NCI-H748 (cell line): ENCODE measurements around the gene AP2A2.

Source experiments
- DNase-seq: peaks from one replicate; lab custom pipeline; 2025; ENCODE audit not compliant: unreplicated experiment; lab: John Stamatoyannopoulos, UW

Gene AP2A2

DNA sequence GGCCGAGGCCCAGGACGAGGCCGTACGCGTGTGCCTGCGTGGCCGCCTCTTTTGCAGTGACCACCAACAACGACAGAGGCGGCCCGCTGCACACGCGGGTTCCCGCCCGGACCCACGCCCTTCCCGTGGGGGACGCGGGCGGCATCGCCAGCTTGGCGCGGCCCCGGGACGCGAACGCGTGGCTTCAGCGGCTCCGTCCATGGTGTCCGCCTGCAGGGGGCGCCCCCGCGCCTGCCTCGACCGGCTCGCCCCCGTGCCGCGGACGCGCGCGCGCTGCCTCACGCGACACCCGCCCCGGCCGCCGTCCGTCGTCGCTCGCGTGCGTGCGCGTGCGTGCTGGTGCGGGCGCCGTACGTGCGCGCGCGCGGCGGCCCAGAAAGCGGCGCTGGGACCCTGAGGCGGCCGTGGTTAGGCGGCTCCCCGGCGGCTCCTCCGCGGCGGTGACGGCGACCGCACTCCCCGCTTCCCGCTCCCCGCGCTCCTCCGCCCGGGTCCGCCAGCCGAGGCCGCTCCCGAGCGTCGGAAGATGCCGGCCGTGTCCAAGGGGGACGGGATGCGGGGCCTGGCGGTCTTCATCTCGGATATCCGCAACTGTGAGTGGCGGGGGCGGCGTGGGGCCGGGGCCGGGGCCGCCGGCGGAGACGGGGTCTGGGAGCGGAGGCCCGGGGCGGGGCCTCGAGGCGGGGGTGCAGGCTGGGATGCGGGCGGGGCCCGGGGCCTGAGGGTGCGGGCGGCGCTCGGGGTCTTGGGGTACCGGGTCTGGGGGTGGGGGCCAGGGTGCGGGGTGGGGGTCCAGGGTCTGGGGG is at the start of gene AP2A2:
Gene AP2A2, plus strand, starts transcription at position 375 of the 806 bp plus-strand sequence. Its CDS starts 152 bp downstream, at position 527.
- peak; percentile 94 for DNase-seq

DNA sequence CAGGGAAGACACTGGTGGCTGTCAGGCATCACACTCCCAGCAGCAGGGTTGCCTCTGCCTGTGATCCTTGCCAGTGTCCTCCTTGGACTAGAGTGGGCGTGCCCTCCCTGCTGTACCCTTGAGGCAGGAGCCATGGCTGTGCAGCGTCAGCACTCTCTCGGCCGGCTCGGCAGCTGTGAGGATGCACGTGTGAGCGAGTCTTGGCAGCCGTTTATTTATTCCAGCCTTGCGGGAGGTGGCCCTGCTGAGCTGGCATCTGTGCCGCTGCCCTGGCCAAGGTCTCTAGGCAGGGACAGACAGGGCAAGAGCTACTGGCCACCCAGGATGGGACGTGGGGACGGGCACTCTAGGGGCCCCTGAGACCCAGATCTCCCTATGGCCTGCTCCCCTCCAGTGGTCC is 49.1 kb upstream of the AP2A2 start:
- DNase-seq, result no peak

DNA sequence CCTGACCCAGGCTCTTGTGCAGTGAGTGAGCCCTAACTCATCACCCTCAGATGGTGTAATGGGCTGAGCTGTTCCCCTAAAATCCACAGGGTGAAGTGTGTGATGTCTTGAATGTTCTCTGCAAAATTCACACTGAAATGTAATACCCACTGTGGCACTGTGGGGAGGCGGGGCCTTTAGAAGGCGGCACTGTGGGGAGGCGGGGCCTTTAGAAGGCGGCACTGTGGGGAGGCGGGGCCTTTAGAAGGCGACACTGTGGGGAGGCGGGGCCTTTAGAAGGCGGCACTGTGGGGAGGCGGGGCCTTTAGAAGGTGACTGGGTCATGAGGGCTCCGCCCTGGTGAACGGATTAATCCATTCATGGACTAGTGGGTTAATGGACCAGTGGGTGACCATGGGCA is 48.1 kb upstream of the AP2A2 start:
- DNase-seq, result no peak

DNA sequence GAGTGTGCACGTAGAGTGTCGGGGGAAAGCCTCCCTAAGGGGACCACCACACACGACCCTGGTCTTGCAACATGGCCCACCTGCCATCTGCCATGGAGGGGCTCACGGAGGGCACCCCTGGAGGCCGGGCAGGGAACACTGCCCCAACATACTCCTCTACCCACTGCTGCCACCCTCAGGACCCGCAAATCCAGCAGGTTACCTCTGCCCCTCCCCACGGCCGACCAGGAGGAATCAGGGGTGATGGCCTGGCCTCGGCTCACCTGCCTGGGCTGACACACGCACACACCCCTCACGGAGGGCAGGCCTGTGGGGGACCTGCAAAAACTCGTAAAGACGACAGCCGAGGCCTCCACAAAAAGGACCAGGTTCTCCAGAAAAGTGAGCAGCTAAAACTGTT is 45.2 kb upstream of the AP2A2 start:
- DNase-seq, result no peak

DNA sequence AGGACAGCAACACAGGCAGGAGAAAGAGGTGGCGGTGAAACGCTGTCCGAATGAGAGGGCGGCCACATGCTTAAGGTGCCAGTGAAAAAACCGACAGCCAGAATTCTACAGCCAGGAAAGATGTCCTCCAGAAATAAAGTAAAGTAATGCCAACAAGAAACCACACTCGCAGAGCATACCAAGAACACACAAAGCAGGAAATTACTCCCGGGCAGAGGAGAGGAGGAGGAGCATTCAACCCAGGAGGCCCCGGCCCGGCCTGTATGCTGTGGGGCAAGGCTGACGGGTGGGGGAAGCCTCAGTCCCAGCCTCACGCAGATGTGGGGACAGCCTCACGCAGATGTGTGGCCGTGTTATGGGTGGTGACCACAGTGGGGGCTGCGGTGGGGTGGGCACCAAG is 43.1 kb upstream of the AP2A2 start:
- no peak for DNase-seq

DNA sequence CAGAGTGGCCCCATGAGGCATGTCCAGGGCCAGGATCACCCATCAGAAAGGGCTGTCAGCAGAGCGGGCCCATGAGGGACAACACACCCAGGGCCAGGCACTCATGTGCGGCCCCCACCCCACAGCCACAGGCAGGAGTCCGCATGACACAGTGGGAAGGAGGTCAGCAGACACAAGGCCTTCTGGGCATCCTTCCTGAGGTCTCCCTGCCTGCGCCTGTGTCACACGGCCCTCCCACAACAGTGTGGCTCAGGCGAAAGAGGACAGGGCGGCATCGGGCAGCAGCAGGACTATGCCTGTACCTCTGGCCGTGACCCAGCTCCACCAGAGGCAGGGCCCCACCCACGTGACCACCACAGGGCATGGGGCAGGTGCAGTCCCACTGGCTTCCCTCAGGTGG is 42.1 kb upstream of the AP2A2 start:
- DNase-seq, result no peak

DNA sequence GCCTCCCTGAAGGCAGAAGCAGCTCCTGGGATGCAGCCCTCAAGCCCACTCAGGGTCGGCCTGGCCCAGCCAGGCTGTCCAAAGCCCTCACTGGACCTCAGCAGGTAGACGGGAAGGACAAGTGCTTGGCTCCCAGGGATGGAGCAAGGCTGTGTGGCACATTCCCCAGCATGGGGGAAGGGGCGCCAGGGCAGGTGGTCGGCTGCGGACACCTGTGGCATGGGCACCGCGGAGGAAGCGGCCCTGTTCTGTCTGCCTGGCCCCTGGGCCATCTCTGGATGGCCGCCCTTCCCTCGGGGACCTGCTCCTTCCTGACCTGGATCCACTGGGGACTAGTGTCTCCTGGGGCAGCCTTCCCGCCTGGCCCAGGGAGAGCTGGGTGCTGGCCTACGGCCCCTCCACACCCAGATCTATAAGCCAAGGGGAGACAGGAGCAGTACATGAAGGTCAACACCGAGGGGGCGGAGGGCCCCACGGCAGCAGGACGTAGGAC is 41.0 kb upstream of the AP2A2 start:
- no peak for DNase-seq

DNA sequence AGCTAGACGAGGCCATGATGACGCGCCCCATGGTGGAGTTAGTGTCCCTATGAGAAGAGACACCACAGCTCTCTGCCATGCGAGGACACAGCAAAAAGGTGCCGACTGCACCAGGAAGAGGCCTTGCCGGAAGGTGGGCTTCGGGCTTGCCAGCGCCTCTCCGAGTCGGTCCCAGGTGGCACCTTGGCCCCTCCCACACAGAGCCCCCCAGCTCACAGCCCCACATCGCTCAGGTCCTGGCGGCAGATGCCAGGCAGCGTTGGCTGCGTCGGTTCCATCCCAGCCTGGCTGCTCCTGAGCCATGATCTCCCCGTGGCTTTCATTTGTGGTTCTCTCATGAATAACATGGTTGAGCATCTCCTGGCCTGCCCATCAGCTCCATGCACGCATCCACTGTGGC is 39.1 kb upstream of the AP2A2 start:
- no peak for DNase-seq

DNA sequence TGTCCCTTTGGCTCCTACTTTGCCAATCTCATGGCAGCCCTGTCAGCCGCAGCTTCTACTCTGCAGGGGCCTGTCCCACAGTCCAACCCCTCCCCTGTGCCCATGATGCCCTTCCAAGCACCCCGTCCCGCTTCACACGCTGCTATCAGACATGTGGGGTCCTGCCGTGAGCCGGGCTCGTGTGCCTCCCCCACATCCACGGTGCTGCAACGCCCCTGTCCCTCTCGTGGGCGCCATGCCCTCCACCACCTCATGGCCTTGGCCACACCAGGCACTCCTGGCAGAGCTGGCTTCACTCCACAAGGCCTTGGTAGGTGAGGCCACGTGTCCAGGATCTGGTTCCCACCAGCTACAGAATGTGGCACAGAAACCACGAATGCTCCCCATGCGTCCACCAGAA is 38.1 kb upstream of the AP2A2 start:
- DNase-seq, result no peak

DNA sequence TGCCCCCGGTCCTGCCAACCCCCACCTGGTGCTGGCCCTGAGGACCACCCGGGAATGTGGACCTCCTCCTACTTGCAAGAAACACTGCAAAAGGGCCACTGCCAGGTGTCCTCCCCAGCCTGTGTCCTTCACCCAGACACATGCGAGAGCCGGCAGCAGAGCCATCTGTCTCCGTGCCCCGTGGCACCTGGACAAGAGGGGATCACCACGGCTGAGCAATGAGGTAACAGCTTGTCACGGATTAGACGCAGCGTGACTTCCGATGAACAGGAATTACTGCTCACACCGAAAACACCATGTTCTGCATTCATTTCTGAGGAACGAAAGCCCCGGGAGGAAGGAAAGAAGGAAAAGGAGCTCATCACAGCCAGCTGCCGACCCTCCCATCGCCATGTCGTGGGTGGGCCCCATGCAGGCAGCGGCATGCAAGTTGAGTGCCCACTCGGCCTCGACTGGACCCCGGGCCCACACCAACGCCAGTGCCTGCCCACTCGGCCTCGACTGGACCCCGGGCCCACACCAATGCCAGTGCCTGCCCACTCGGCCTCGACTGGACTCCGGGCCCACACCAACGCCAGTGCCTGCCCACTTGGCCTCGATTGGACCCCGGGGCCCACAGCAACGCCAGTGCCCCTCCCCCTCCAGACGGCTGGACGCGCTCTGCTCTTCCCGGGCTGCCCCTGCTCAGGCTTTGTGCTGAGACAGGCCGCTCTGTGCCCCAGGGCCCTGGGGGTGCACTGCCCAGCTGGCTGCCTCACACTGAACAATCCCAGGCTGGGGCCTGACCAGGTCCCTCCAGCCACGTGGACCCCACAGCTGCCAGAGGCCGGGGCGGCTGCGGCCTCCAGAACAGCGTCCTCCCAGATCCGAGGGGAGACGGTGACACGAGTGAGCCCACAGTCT is 37.1 kb upstream of the AP2A2 start:
- no peak for DNase-seq

DNA sequence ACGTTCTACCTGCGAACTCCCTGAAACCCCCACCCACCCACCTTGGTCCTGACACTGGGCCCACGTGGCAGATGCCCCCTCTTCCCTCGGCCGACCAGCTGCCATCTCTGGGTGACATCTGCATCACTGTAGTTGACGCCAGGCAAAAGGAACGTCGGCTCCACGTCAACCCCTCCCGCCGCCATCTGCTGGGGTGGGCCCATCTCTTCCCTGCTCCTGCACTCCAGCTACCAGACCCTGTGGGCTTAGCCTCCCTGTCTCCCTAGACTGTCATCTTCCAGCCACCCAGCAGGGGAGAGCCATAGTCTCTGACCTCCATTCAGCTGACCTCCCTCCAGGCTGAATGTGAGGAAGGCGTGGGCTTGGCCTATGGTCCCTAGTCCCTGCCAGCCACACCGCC is 36.4 kb upstream of the AP2A2 start:
- DNase-seq, result no peak

DNA sequence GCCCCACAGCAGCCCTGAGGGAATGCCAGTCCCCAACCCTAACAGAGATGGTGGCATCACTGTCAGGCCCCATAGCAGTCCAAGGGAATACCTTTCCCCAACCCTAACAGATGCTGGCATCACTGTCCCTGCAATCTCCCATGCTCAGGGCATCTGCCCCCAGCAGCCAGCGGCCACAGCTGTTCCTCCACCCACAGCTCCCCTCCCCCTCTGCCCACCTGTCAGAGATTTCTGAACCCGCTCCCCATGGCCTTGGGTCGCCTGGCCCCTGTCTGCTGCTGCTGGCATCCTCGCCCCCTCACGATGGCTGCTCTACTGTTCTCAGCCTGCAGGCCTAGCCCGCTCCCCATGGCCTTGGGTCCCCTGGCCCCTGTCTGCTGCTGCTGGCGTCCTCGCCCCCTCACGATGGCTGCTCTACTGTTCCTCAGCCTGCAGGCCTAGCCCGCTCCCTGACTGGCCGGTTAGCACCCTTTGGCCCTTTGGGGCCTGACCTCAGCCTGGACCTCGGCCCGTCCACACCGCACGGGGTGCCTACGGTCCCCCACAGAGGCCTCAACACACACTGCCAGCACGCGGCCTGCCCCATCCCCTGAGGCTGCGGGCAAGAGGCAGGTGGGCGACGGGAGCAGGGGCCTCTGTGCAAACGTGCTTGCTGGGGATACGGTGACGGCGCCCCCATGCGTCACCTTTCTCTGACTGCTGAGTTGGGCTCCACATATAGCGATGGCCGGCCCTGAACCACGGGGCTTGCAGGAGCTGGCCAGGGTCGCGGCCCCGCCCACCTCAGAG is 35.8 kb upstream of the AP2A2 start:
- DNase-seq, result no peak

DNA sequence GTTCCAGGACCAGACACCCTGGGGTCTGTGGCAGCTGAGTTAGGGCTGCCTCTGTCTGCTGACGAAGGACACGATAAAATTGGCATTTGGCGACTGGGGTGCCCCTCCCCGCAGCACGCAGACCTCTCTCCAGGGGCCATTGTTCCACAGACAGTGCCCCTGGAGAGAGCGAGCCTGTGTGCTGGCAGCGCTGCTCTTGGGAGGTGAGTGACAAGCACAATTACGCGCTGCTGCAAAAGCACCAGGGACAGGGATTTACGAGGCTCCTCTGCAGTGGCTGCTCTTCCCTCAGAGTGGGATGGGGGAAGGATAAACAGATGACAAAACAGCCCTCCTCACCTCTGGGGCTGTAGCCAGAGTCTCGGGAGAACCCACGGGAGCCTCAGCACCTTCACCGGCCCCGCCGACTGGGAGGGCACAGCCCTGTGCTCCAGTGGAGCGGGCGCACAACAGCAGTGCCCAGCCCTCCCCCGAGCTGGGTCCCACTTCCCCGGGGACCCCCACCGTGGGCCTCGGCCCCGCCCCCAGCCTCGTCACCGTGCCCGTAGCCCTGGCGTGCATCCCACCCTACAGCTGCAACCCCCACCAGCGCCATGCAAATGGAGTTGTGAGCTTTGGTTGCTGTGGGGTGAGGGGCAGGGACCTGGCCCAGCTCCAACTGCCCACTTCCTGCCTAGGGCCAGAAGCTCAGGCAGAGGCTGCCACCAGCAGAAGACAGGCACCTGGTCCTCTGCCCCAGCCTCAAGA is 34.7 kb upstream of the AP2A2 start:
- DNase-seq, result no peak

DNA sequence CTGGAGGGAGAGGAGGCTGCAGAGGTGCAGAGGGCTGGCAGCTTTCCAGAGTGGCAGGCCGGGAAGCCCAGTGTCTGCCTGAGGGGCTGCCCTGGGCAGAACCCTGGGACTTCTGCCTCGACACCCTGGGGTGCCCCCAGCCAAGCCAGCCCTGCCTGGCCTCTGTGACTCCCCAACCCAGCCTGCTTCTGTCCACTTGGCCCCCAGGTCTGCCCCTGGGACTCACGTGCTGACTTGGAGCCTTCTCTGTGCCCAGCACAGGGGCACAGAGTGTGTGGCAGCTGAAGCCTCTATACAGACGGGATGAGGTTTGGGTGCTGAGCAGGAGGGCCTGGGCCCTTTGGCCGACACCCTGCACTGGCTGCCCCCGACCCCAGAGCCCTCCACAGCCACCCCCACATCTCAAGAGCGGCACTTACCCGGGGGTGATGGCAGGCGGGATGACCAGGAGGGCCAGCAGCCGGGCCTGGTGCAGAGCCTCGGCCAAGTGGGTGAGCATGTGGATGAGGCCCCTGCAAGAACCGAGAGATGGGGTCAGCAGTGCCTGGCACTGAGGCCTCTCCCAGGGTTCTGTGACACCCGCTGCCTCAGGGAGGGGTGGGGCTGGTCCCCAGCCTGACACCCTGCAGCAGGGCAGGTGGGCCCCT is 32.5 kb upstream of the AP2A2 start:
- no peak for DNase-seq

DNA sequence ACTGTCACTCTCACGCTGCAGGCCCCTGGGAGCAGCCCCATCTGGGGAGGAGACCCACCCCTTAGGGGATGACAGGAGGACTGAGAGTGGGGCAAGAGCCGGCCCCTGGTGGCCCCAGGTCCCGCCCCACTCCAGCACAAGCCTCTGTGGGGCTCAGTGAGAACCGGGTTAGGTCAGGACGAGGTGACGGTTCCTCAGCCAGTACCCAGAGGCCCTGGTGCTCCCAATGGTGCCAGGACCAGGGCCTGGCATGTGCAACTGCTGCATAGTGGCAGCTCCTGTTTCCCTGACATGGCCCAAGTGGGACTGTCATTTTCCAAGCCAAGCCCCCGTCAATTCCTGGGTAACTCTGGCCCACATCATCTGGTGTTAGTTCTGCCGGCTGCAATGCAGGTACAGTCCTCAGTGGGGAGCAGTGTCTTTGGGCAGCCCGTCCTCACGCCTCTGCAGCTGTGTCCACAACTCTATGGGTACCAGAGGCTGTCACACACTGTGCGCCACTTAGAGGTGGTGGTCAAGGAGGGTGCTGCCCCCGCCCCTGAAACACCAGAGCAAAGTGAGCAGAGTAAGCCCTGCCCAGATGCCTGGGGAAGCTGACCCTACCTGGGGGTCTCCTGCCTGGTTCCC is 31.0 kb upstream of the AP2A2 start:
- DNase-seq, result no peak

DNA sequence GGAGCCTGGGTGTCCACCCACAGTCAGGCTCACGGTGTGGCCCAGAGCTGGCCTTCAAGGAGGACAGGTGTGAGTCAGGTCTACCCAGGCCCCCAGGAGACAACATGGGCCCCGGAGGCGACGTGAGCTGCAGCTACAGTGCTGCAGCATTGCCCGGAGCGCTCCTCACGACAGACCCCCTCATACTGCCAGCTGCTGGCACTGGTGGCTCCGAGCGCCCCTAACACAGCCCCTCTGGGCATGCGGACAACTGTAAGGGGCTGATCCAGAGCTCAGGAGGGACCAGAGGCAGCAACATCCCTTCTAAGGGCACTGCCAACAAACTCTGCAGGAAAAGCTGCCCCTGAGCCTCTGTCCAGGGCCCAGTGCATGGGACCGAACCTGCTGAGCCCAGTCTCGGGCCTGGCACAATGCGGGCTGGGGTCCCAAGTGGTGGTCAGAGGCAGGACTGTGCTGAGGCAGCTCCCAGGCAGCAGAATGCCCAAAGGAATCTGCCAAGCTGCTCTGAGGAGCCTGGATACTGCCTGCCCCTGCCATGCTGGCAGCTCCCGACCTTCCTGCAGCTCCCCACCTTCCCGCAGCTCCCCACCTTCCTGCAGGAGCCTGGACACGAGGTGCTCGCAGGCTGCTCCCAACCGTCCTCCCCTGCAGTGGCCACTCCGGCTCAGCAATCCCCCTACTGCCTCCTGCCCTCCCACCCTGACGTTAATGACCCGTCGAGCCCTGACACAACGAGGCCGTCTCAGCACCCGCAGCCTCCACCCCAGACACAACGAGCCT is 30.1 kb upstream of the AP2A2 start:
- no peak for DNase-seq

DNA sequence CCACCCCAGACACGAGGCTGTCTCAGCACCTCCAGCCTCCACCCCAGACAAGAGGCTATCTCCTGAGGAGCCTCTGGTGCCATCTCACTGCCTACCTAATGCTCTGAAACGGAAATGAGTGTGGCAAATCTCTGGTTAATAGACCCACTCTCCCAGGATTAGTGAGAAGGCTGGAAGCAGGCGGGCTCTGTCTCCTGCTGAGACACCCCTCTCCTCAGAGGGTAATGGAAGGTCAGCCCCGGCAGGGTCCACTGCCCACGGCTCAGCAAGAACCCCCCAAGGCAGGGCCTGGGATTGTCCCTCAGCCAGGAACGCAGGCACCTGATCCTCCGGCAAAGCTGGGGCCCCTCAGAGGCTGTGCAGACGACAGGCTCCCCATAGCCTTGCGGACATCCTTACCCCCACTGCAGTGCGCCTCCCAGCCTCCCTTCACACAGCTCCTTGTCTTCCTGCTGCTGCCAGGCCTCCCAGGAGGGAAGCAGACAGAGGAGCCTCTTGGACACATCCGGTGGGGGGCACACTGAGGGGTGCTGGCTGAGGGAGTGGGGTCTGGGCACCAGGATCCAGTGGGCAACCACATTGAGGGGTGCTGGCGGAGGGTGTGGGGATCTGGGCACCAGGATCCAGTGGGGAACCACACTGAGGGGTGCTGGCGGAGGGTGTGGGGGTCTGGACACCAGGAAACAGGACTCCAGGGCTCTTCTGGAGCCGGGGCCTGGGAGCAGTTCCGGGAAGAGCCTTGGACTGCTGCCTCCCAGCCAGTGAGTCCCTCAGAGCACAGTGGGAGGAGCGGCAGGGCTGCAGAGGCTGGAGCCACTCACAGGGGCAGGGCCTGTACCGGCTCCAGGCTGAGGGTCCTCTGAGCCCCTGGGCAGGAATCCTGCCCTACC is 28.2 kb upstream of the AP2A2 start:
- no peak for DNase-seq

DNA sequence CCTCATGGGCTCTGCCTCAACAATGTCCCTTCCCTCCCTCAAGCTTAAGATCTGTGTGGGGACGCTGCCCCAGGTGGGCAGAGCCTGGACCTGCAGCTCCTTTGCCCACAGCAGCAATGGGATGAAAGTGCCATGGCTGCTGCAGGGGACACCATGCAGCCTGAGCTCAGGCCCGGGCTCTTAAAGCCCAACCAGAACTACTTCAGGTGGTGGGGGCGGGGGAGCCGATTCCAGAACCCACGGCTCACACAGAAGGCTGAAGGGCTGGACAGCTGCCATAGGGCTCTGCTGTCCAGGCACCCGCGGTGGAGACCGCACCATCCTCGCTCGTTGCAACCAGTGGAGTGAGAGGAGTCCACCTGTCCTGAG is 27.5 kb upstream of the AP2A2 start:
- DNase-seq, result peak; percentile 26
